AG20443 (cell line): ENCODE measurements around the gene MCRS1.

Experiments
- DNase-seq: peaks from one replicate; pipeline ENCODE4 v3.0.0; 2012; ENCODE audit warnings: low spot score, mixed read lengths

Gene MCRS1

GRCh38 chr12:49556391-49557186 lies 11.4 kb downstream of the MCRS1 start:
- DNase-seq = no peak

- DNase-seq = no peak
Observed at GRCh38 chr12:49555631-49556390, 12.1 kb downstream of the MCRS1 start.

- no peak for DNase-seq
Observed at GRCh38 chr12:49554266-49554665, 13.7 kb downstream of the MCRS1 start.

GRCh38 chr12:49553512-49554088 lies 14.3 kb downstream of the MCRS1 start:
- DNase-seq = no peak

GRCh38 chr12:49552899-49553298 lies 15.0 kb downstream of the MCRS1 start:
- DNase-seq = no peak

- DNase-seq = no peak
Observed at GRCh38 chr12:49552425-49552824, 15.5 kb downstream of the MCRS1 start.

GRCh38 chr12:49552014-49552413 lies 15.9 kb downstream of the MCRS1 start:
- DNase-seq = peak; percentile 53

GRCh38 chr12:49550693-49551252 lies 17.2 kb downstream of the MCRS1 start:
- no peak for DNase-seq

- DNase-seq = no peak
Observed at GRCh38 chr12:49549735-49550692, 17.9 kb downstream of the MCRS1 start.

- DNase-seq = peak; percentile 65
Observed at GRCh38 chr12:49548822-49549648, 18.9 kb downstream of the MCRS1 start.

GRCh38 chr12:49548481-49548821 lies 19.5 kb downstream of the MCRS1 start:
- DNase-seq = no peak

GRCh38 chr12:49547090-49547690 lies 20.8 kb downstream of the MCRS1 start:
- no peak for DNase-seq

GRCh38 chr12:49546481-49546880 lies 21.5 kb downstream of the MCRS1 start:
- no peak for DNase-seq

GRCh38 chr12:49545815-49546214 lies 22.1 kb downstream of the MCRS1 start:
- no peak for DNase-seq

GRCh38 chr12:49543914-49544815 lies 23.8 kb downstream of the MCRS1 start:
- peak; percentile 60 for DNase-seq

- DNase-seq = no peak
Observed at GRCh38 chr12:49543221-49543913, 24.6 kb downstream of the MCRS1 start.

GRCh38 chr12:49542592-49543160 lies 25.3 kb downstream of the MCRS1 start:
- no peak for DNase-seq

- DNase-seq = no peak
Observed at GRCh38 chr12:49541911-49542505, 25.9 kb downstream of the MCRS1 start.
